ENCODE measurements around the gene HS3ST3B1.

Gene HS3ST3B1

GRCh38 chr17:14307560-14308024 lies 6.7 kb downstream of the HS3ST3B1 start:
- H3K4me3 ChIP-seq (ENCODE audit: low read depth in 1 of 2, low read length in 1 of 2): no peak overlapping the region
- no peak for TF ChIP-seq CTCF (IDR thresholded peaks at IDR 0.05)
- H3K27ac ChIP-seq: no peak overlapping the region
- H3K4me1 ChIP-seq (ENCODE audit: control insufficient read depth in 1 of 2, insufficient read depth in 1 of 2, low read depth in 1 of 2, low read length in 1 of 2): peaks cover 68 to 69% of the 10 kb centered on the region in 2 experiments
- H3K9me3 ChIP-seq: no peaks in the 10 kb centered on the region
- peaks cover 61% of the 10 kb centered on the region for H3K27me3 ChIP-seq
- H3K36me3 ChIP-seq: no peaks in the 10 kb centered on the region

GRCh38 chr17:14308636-14308964 lies 7.7 kb downstream of the HS3ST3B1 start:
- Histone ChIP-seq H3K27me3 (peaks cover 51% of the 10 kb centered on the region), H3K27ac (no peak overlapping the region), H3K36me3 (no peaks in the 10 kb centered on the region), H3K4me3 (ENCODE audit: low read depth in 1 of 2, low read length in 1 of 2) (peak overlapping the region; percentile 65 to 81), H3K9me3 (no peaks in the 10 kb centered on the region), H3K4me1 (ENCODE audit: control insufficient read depth in 1 of 2, insufficient read depth in 1 of 2, low read depth in 1 of 2, low read length in 1 of 2) (peaks cover 60 to 61% of the 10 kb centered on the region in 2 experiments)
- TF ChIP-seq CTCF (IDR thresholded peaks at IDR 0.05): no peak

GRCh38 chr17:14308965-14309879 lies 8.3 kb downstream of the HS3ST3B1 start:
- Histone ChIP-seq H3K27me3 (peaks cover 45% of the 10 kb centered on the region), H3K9me3 (no peaks in the 10 kb centered on the region), H3K27ac (peak overlapping the region; percentile 33), H3K4me3 (ENCODE audit: low read depth in 1 of 2, low read length in 1 of 2) (peak overlapping the region; percentile 65 to 81), H3K36me3 (no peaks in the 10 kb centered on the region), H3K4me1 (ENCODE audit: control insufficient read depth in 1 of 2, insufficient read depth in 1 of 2, low read depth in 1 of 2, low read length in 1 of 2) (peaks cover 54 to 55% of the 10 kb centered on the region in 2 experiments)
- no peak for TF ChIP-seq CTCF (IDR thresholded peaks at IDR 0.05)

- Histone ChIP-seq H3K27me3 (peaks cover 36% of the 10 kb centered on the region), H3K27ac (no peak overlapping the region)
Observed at GRCh38 chr17:14310101-14310500, 9.2 kb downstream of the HS3ST3B1 start.

GRCh38 chr17:14310605-14311004 lies 9.7 kb downstream of the HS3ST3B1 start:
- Histone ChIP-seq H3K4me1 (ENCODE audit: control insufficient read depth in 1 of 2, insufficient read depth in 1 of 2, low read depth in 1 of 2, low read length in 1 of 2) (peaks cover 40 to 41% of the 10 kb centered on the region in 2 experiments), H3K4me3 (ENCODE audit: low read depth in 1 of 2, low read length in 1 of 2) (no peak overlapping the region), H3K9me3 (no peaks in the 10 kb centered on the region), H3K27ac (no peak overlapping the region), H3K36me3 (no peaks in the 10 kb centered on the region), H3K27me3 (peaks cover 35% of the 10 kb centered on the region)
- no peak for TF ChIP-seq CTCF (IDR thresholded peaks at IDR 0.05)

More at GRCh38 chr17:14310101-14310500, 9.2 kb downstream of the HS3ST3B1 start:
- Histone ChIP-seq H3K4me1 (ENCODE audit: control insufficient read depth in 1 of 2, insufficient read depth in 1 of 2, low read depth in 1 of 2, low read length in 1 of 2) (peaks cover 45 to 46% of the 10 kb centered on the region in 2 experiments), H3K4me3 (ENCODE audit: low read depth in 1 of 2, low read length in 1 of 2) (peak overlapping the region; percentile 65 to 81), H3K36me3 (no peaks in the 10 kb centered on the region), H3K9me3 (no peaks in the 10 kb centered on the region)
- no peak for TF ChIP-seq CTCF (IDR thresholded peaks at IDR 0.05)

All from neutrophil (primary cell).